ENCODE measurements around the gene AKAP12. TPM values are rescaled to one million over a fixed set of nuclear protein-coding genes. Genes with fewer than 3 reads are reported as not detected.

Gene AKAP12
- total RNA-seq, 1 donor from 2014 or later: 5.0 TPM

DNA sequence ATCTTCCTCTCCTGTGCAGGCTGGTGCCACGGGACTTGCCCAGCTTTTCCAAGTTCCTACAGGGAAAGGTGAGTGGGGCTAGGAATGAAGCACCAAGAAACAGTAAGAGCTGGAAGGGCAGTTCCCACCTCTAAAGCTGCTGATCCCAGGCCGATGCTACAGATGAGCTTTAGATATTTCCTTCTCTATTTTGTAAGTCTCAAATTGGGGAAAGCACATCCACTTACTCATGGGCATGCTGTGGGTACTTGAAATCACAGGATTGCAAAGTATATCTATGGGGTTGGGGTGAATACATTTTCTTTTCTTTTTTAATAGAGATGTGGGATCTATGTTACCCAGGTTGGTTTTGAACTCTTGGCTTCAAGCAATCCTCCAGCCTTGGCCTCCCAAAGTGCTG, 148.5 kb downstream of the AKAP12 start:
- Histone ChIP-seq H3K4me3 (ENCODE audit: low read depth, low read length) (no peak overlapping the region), H3K27me3 (ENCODE audit: control insufficient read depth, insufficient read depth, low read length) (no peaks in the 10 kb centered on the region), H3K36me3 (ENCODE audit: control insufficient read depth, insufficient read depth, low read length) (peaks cover 3% of the 10 kb centered on the region)
- TF ChIP-seq, protein P1, sequence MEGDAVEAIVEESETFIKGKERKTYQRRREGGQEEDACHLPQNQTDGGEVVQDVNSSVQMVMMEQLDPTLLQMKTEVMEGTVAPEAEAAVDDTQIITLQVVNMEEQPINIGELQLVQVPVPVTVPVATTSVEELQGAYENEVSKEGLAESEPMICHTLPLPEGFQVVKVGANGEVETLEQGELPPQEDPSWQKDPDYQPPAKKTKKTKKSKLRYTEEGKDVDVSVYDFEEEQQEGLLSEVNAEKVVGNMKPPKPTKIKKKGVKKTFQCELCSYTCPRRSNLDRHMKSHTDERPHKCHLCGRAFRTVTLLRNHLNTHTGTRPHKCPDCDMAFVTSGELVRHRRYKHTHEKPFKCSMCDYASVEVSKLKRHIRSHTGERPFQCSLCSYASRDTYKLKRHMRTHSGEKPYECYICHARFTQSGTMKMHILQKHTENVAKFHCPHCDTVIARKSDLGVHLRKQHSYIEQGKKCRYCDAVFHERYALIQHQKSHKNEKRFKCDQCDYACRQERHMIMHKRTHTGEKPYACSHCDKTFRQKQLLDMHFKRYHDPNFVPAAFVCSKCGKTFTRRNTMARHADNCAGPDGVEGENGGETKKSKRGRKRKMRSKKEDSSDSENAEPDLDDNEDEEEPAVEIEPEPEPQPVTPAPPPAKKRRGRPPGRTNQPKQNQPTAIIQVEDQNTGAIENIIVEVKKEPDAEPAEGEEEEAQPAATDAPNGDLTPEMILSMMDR (IDR thresholded peaks at IDR 0.05; ENCODE audit: insufficient read depth, low read length, severe bottlenecking): no peak
- DNase-seq (ENCODE audit: low read depth) (no peak), FAIRE-seq (no peak)

DNA sequence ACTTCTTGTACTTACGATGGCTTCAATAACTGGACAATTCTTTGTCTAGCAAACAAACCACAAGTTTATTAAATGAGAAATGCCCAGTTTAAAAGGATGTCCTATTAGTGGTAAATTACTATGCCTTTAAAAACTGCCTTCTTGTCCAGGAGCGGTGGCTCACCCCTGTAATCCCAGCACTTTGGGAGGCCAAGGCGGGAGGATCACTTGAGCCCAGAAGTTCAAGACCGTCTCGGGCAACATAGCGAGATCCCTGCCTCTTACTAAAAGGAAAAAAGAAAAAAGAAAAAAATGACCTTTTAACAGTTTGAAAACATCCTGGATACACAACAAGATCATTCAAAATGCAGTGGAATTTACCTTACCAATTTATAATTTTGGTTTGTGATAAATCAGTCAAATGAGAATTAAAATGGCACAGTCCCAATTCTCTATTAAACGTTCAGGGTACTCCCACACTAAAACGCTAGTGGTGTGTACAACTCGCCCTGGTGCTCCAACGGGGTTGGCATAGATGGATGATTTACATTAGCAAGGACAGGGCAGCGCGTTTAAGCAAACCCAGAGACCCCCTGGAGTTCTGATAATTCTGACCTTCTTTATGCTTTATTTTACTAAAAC, 149.3 kb downstream of the AKAP12 start:
- FAIRE-seq: no peak
- DNase-seq (ENCODE audit: low read depth): no peak
- peak overlapping the region; percentile 82 for H3K4me3 ChIP-seq (ENCODE audit: low read depth, low read length)
- TF ChIP-seq, protein P1 (IDR thresholded peaks at IDR 0.05; ENCODE audit: insufficient read depth, low read length, severe bottlenecking): no peak
- H3K36me3 ChIP-seq (ENCODE audit: control insufficient read depth, insufficient read depth, low read length): peaks cover 1% of the 10 kb centered on the region
- H3K27me3 ChIP-seq (ENCODE audit: control insufficient read depth, insufficient read depth, low read length): no peaks in the 10 kb centered on the region

DNA sequence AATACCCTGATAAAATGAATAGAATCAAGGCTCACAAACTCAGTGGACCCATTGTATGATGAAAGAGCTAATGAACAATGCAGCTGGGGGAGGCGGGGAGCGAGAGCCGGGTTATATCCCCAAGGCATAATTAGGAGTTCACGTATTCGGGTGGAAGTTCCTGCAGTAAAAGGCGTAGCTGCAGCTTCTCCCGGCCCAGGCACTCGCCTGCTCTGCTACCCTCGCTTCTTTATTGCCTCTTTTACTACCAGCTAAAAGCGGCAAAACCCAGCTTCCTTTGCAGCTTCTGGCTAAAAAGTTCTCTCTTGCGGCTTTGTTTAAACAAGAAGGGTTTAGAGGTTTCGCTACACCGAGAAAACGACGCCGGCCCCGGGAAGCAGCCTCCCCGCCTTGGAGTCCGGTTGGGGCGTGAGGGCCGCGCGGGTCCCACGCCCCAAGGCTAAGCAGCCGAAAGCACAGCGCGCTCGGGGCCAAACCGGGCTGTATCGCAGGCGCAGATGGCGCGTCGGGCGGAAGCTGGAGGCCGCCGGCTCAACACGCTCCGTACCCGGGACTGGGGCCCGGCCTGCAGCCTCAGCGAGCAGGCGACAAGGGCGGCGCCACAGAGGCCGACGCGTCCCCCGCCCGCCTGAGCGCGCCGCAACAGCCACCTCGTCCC, 150.0 kb downstream of the AKAP12 start:
- H3K27me3 ChIP-seq (ENCODE audit: control insufficient read depth, insufficient read depth, low read length): no peaks in the 10 kb centered on the region
- TF ChIP-seq, protein P1 (IDR thresholded peaks at IDR 0.05; ENCODE audit: insufficient read depth, low read length, severe bottlenecking): no peak
- DNase-seq (ENCODE audit: low read depth) (peak; percentile 73), FAIRE-seq (no peak)
- peaks cover 1% of the 10 kb centered on the region for H3K36me3 ChIP-seq (ENCODE audit: control insufficient read depth, insufficient read depth, low read length)
- peak overlapping the region; percentile 82 for H3K4me3 ChIP-seq (ENCODE audit: low read depth, low read length)

DNA sequence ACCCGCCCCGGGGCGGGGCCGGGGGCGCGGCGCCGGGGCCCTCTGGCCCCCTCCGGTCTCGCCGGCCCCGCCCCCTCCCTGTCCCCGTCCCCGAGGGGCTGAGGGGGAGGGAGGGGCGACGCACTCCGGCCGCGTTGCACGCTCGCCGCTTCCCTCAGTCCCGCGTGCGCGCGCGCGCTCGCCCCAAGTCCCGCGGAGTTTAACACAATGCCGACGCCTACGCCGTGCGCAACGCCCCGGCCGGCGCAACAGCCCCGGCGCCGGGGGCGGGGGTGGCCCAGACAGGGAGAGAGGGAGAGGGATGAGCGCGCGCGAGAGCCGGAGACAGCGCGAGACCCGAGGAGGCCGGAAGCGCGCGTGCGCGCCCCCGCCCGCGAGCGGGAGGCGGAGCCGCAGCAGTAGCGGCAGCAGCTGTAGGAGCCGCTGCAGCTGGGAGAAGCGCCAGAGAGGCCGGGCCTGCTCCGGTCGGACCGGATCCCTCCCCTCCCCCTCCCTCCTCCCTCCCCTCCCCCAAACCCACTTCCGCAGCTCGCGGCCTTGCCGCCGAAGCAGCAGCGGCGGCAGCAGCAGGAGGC, 150.6 kb downstream of the AKAP12 start:
- TF ChIP-seq, protein P1 (IDR thresholded peaks at IDR 0.05; ENCODE audit: insufficient read depth, low read length, severe bottlenecking): no peak
- FAIRE-seq (no peak), DNase-seq (ENCODE audit: low read depth) (peak; percentile 91)
- Histone ChIP-seq H3K36me3 (ENCODE audit: control insufficient read depth, insufficient read depth, low read length) (peaks cover 1% of the 10 kb centered on the region), H3K4me3 (ENCODE audit: low read depth, low read length) (peak overlapping the region; percentile 91), H3K27me3 (ENCODE audit: control insufficient read depth, insufficient read depth, low read length) (no peaks in the 10 kb centered on the region)

DNA sequence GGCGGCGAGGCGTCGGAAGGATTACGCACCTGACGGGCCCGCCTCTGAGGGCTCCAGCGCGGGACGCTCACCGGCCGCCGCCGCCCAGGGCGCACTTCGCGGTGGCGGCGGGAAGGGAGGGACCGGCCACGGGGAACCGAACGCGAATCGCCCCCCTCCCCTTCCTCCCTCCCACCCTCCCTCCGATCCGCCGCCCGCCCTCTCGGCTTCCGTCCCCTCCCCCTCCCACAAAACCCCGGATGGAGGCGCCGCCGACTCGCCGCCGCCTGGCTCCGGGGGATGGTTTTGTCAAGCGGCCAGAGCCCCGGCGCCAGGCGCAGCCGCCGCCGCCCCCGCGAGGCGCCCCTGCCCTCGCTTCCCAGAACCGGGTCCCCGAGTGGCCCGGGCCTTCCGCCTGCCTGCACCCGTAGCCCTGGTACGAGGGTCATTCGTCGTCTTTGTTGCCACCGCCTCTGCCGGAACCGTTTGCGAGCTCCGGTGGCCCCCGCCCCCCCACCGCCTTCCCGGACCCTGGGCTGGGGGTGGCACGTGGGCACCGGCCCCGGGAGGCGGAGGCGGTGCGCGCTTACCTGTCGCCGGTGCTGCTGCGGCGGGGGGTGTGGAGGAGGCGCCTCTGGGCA, 151.2 kb downstream of the AKAP12 start:
- Histone ChIP-seq H3K27me3 (ENCODE audit: control insufficient read depth, insufficient read depth, low read length) (no peaks in the 10 kb centered on the region), H3K36me3 (ENCODE audit: control insufficient read depth, insufficient read depth, low read length) (peaks cover 1% of the 10 kb centered on the region), H3K4me3 (ENCODE audit: low read depth, low read length) (peak overlapping the region; percentile 91)
- no peak for DNase-seq (ENCODE audit: low read depth)
- no peak for FAIRE-seq
- TF ChIP-seq, protein P1 (IDR thresholded peaks at IDR 0.05; ENCODE audit: insufficient read depth, low read length, severe bottlenecking): no peak
